GM19239 (cell line): ENCODE results near the gene DNMT3A.

Experiments
- DNase-seq: peaks from one replicate; pipeline ENCODE4 v3.0.0; 2011; ENCODE audit warnings: low spot score; ENCODE audit not compliant: insufficient read length
- FAIRE-seq: peaks from 2 replicates; lab custom pipeline; 2011; peaks lifted over from hg19 to GRCh38; lab: Jason Lieb, UNC

DNMT3A gene

GRCh38 chr2:25309402-25309801 lies 32.3 kb downstream of the DNMT3A start:
- DNase-seq (peak; percentile 57), FAIRE-seq (peak; percentile 87)

- no peak for DNase-seq
- no peak for FAIRE-seq
Measured at GRCh38 chr2:25308599-25308998, 33.1 kb downstream of the DNMT3A start.

GRCh38 chr2:25307949-25308557 lies 33.7 kb downstream of the DNMT3A start:
- DNase-seq (no peak), FAIRE-seq (no peak)

GRCh38 chr2:25306777-25307368 lies 34.9 kb downstream of the DNMT3A start:
- FAIRE-seq = no peak

GRCh38 chr2:25305775-25306174 lies 36.0 kb downstream of the DNMT3A start:
- no peak for FAIRE-seq

More at GRCh38 chr2:25306777-25307368, 34.9 kb downstream of the DNMT3A start:
- DNase-seq = no peak

GRCh38 chr2:25304826-25305596 lies 36.7 kb downstream of the DNMT3A start:
- DNase-seq (no peak), FAIRE-seq (peak; percentile 42)

More at GRCh38 chr2:25305775-25306174, 36.0 kb downstream of the DNMT3A start:
- no peak for DNase-seq

GRCh38 chr2:25304321-25304720 lies 37.4 kb downstream of the DNMT3A start:
- FAIRE-seq (no peak), DNase-seq (no peak)

GRCh38 chr2:25303633-25304236 lies 38.0 kb downstream of the DNMT3A start:
- no peak for DNase-seq
- no peak for FAIRE-seq

- DNase-seq (no peak), FAIRE-seq (peak; percentile 84)
Measured at GRCh38 chr2:25302758-25303375, 38.9 kb downstream of the DNMT3A start.

- peak; percentile 99 for FAIRE-seq
- DNase-seq = peak; percentile 83
Measured at GRCh38 chr2:25301453-25302352, 40.0 kb downstream of the DNMT3A start.

- FAIRE-seq (no peak), DNase-seq (no peak)
Measured at GRCh38 chr2:25300001-25300400, 41.7 kb downstream of the DNMT3A start.

GRCh38 chr2:25298776-25299431 lies 42.8 kb downstream of the DNMT3A start:
- FAIRE-seq (no peak), DNase-seq (no peak)

- FAIRE-seq = no peak
- DNase-seq = no peak
Measured at GRCh38 chr2:25297738-25298137, 44.0 kb downstream of the DNMT3A start.

- DNase-seq (no peak), FAIRE-seq (no peak)
Measured at GRCh38 chr2:25295621-25296020, 46.1 kb downstream of the DNMT3A start.

- peak; percentile 89 for DNase-seq
- peak; percentile 99 for FAIRE-seq
Measured at GRCh38 chr2:25294573-25295462, 46.9 kb downstream of the DNMT3A start.

GRCh38 chr2:25293958-25294562 lies 47.7 kb downstream of the DNMT3A start:
- peak; percentile 49 for FAIRE-seq
- DNase-seq = no peak

GRCh38 chr2:25293145-25293544 lies 48.6 kb downstream of the DNMT3A start:
- no peak for FAIRE-seq

GRCh38 chr2:25292408-25292807 lies 49.3 kb downstream of the DNMT3A start:
- FAIRE-seq (no peak), DNase-seq (no peak)

More at GRCh38 chr2:25293145-25293544, 48.6 kb downstream of the DNMT3A start:
- no peak for DNase-seq
